ENCODE data around the gene CNTNAP1.
"Not testable (repeated sequence)": the region's sequence is repeated elsewhere in the genome, so short reads cannot be mapped to it uniquely, and the experiment has no call there.

CNTNAP1 gene

GRCh38 chr17:42706732-42707131 is 24.4 kb downstream of the CNTNAP1 start:
- Histone ChIP-seq H3K27ac (peak overlapping the region in 2 of 21 experiments; percentile 5 to 63), H3K4me3 (no peak overlapping the region)

- no peak overlapping the region for H3K27ac ChIP-seq
- H3K4me3 ChIP-seq, result no peak overlapping the region
These were observed 26.3 kb downstream of the CNTNAP1 start for GRCh38 chr17:42708588-42708987.

GRCh38 chr17:42709561-42709960 is 27.2 kb downstream of the CNTNAP1 start:
- Histone ChIP-seq H3K27ac (peak overlapping the region in 1 of 21 experiments; percentile 8), H3K4me3 (no peak overlapping the region)

- no peak overlapping the region for H3K27ac ChIP-seq
- no peak overlapping the region for H3K4me3 ChIP-seq
These were observed 38.8 kb downstream of the CNTNAP1 start for GRCh38 chr17:42720996-42721583.

- Histone ChIP-seq H3K4me3 (no peak overlapping the region), H3K27ac (no peak overlapping the region)
These were observed 41.3 kb downstream of the CNTNAP1 start for GRCh38 chr17:42723636-42724035.

GRCh38 chr17:42725143-42725542 is 42.8 kb downstream of the CNTNAP1 start:
- no peak overlapping the region for H3K27ac ChIP-seq

GRCh38 chr17:42740699-42741098 is 58.4 kb downstream of the CNTNAP1 start:
- Histone ChIP-seq H3K27ac (no peak overlapping the region), H3K4me3 (no peak overlapping the region)

More at GRCh38 chr17:42725143-42725542, 42.8 kb downstream of the CNTNAP1 start:
- H3K4me3 ChIP-seq, result no peak overlapping the region

- H3K4me3 ChIP-seq, result not testable (repeated sequence)
- H3K27ac ChIP-seq, result peak overlapping the region in 1 of 21 experiments; percentile 97
These were observed 60.6 kb downstream of the CNTNAP1 start for GRCh38 chr17:42742916-42743315.

- peak overlapping the region in 18 of 21 experiments; percentile 74 to 97 (median 92) for H3K27ac ChIP-seq
- peak overlapping the region; percentile 68 to 86 (median 71) for H3K4me3 ChIP-seq
These were observed 61.4 kb downstream of the CNTNAP1 start for GRCh38 chr17:42743595-42744282.

GRCh38 chr17:42744283-42744805 is 62.0 kb downstream of the CNTNAP1 start:
- H3K4me3 ChIP-seq, result peak overlapping the region; percentile 68 to 86 (median 71)
- H3K27ac ChIP-seq, result peak overlapping the region; percentile 71 to 97 (median 91)

- H3K4me3 ChIP-seq, result peak within 1 kb of the TSS; percentile 68 to 86 (median 71)
- H3K27ac ChIP-seq, result peak within 1 kb of the TSS; percentile 71 to 97 (median 91)
These were observed 62.7 kb downstream of the CNTNAP1 start, which contains the start of gene EZH1 for GRCh38 chr17:42744806-42745617. Gene EZH1, minus strand, starts transcription at chr17:42745040. Its CDS starts 16,099 bp downstream, at chr17:42728941.

GRCh38 chr17:42748202-42748907 is 66.0 kb downstream of the CNTNAP1 start:
- Histone ChIP-seq H3K27ac (peak overlapping the region in 4 of 21 experiments; percentile 25 to 47 (median 30)), H3K4me3 (no peak overlapping the region)

- H3K27ac ChIP-seq, result peak overlapping the region in 9 of 21 experiments; percentile 19 to 65 (median 34)
- no peak overlapping the region for H3K4me3 ChIP-seq
These were observed 66.8 kb downstream of the CNTNAP1 start for GRCh38 chr17:42748908-42749798.

Measured in skin epidermis (tissue), 12 donors.